Endothelial cell of umbilical vein (primary cell): ENCODE results near the gene ARID1B.

Experiments
- CTCF ChIP-seq, 2 donors: IDR thresholded peaks; 1 replicate in 1 of 2; 2 replicates in 1 of 2; pipeline ENCODE4 v1.5.1; 2011; ENCODE audit warnings: low read length in 2 of 2, mild to moderate bottlenecking in 2 of 2, moderate library complexity in 2 of 2, control low read depth in 1 of 2, inconsistent platforms in 1 of 2, low read depth in 1 of 2; ENCODE audit not compliant: insufficient read depth in 1 of 2; ENCODE audit errors: extremely low read depth in 1 of 2
- EZH2 ChIP-seq: IDR thresholded peaks from 2 replicates; pipeline ENCODE4 v1.6.1; 2012; ENCODE audit warnings: borderline replicate concordance, low read depth, mild to moderate bottlenecking, moderate library complexity, low read length, inconsistent platforms; ENCODE audit not compliant: severe bottlenecking
- GATA2 ChIP-seq: IDR thresholded peaks from 2 replicates; pipeline ENCODE4 v1.7.0; 2011; ENCODE audit warnings: low read depth, mild to moderate bottlenecking, moderate library complexity, mixed read lengths, low read length; ENCODE audit not compliant: insufficient read length, insufficient read depth
- JUN ChIP-seq: IDR thresholded peaks from 2 replicates; pipeline ENCODE4 v1.6.1; 2011; ENCODE audit warnings: borderline replicate concordance, low read depth; ENCODE audit not compliant: insufficient read length, insufficient read depth
- MAX ChIP-seq: IDR thresholded peaks from 2 replicates; pipeline ENCODE4 v1.6.1; 2011; ENCODE audit not compliant: insufficient read depth, insufficient read length
- MYC ChIP-seq: IDR thresholded peaks from one replicate; pipeline ENCODE4 v1.6.1; 2011; ENCODE audit warnings: mild to moderate bottlenecking, low read depth, low read length
- POLR2A ChIP-seq: IDR thresholded peaks from 2 replicates; pipeline ENCODE4 v1.6.1; 2012; ENCODE audit warnings: low read depth, mild to moderate bottlenecking, control low read depth, low read length
- POLR2AphosphoS5 ChIP-seq: IDR thresholded peaks from 2 replicates; pipeline ENCODE4 v1.6.1; 2012; ENCODE audit warnings: low read depth, mild to moderate bottlenecking, control low read depth, low read length, moderate library complexity; ENCODE audit not compliant: insufficient read depth

- TF ChIP-seq CTCF (IDR thresholded peaks at IDR 0.05; ENCODE audit: extremely low read depth in 1 of 2, insufficient read depth in 1 of 2, low read depth in 1 of 2, low read length in 2 of 2) (no peak), JUN (no peak), POLR2A (no peak), EZH2 (no peak), GATA2 (no peak), POLR2AphosphoS5 (no peak), MYC (no peak), MAX (no peak)
Measured at GRCh38 chr6:157215717-157216116, 438.5 kb downstream of the ARID1B start.
